ENCODE data around the gene OSCP1. TPM values are rescaled to one million over a fixed set of nuclear protein-coding genes. Genes with fewer than 3 reads are reported as not detected.

OSCP1 gene
- total and polyA plus RNA-seq, 2 donors (not counting 3 experiments of a cell fraction or from before 2014, with no cell fraction given) = 4.6 to 8.3 TPM

DNA sequence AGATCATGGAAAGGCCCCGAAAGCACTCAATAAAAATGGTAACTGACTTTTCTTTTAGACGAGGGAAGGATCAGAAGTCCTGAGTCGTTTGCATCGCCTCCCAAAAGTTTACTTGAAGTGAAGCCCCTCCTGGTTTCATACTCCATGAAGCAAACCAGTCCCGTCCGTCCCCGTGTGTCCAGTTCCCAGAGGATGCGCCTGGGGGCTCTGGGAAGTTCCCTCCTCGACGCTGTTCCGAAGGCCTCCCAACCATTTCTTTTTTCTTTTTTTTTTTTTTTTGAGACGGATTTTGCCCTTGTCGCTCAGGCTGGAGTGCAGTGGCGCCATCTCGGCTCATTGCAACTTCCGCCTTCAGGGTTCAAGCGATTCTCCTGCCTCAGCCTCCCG is 661 bp upstream of the OSCP1 start:
- BruUV-seq (replicated peaks) = TSS peak; percentile 86
- Histone ChIP-seq H3K79me2 (ENCODE audit: control insufficient read depth, insufficient read depth, low read length) (no peaks in the 10 kb centered on the region), H3K9ac (replicated peaks; ENCODE audit: extremely low read depth, insufficient read depth, low read length) (peak overlapping the region; percentile 93), H2AFZ (ENCODE audit: low read depth, low read length) (peak overlapping the region; percentile 87), H3K27me3 (ENCODE audit: control insufficient read depth in 2 of 2, insufficient read depth in 2 of 2, low read length in 2 of 2) (no peaks in the 10 kb centered on the region), H3K4me3 (replicated peaks in 1 of 3; ENCODE audit: insufficient read depth in 1 of 3, low read depth in 1 of 3, low read length in 3 of 3) (peak overlapping the region; percentile 46 to 67 (median 50)), H3K4me1 (ENCODE audit: control insufficient read depth, extremely low read depth, insufficient read depth, low read length) (peaks cover 4% of the 10 kb centered on the region), H3K27ac (ENCODE audit: insufficient read depth, low read depth, low read length) (peak overlapping the region; percentile 89), H4K20me1 (replicated peaks; ENCODE audit: control insufficient read depth, extremely low read depth, insufficient read depth, low read length) (no peaks in the 10 kb centered on the region), H3K9me1 (replicated peaks; ENCODE audit: control insufficient read depth, extremely low read depth, insufficient read depth, low read length) (no peaks in the 10 kb centered on the region), H3K36me3 (ENCODE audit: control insufficient read depth in 2 of 2, extremely low read depth in 1 of 2, insufficient read depth in 2 of 2, low read length in 2 of 2) (peaks cover 8 to 11% of the 10 kb centered on the region in 2 experiments), H3K4me2 (ENCODE audit: insufficient read depth, low read length) (peak overlapping the region; percentile 66), H3K9me3 (replicated peaks; ENCODE audit: control insufficient read depth, insufficient read depth, low read length) (no peaks in the 10 kb centered on the region)
- ChIA-PET POLR2A (interaction anchor here (0.6 to 1.3 kb wide), 2 partner anchors 13 to 16 kb away, joined by 3 to 7 read pairs; partner anchors contain the start of gene MRPS15), CTCF (interaction anchor here (0.7 to 1.8 kb wide), 9 partner anchors 14 to 354 kb away, joined by 3 to 7 read pairs (median 3); partner anchors contain the start of gene MRPS15)
- TF ChIP-seq FOS (IDR thresholded peaks at IDR 0.05; ENCODE audit: borderline replicate concordance, insufficient read depth, low read length) (no peak), JUN (IDR thresholded peaks at IDR 0.05; ENCODE audit: borderline replicate concordance, insufficient read depth, insufficient read length, low read depth) (no peak), MYC (IDR thresholded peaks at IDR 0.05; ENCODE audit: low read depth, low read length) (no peak), GATA2 (IDR thresholded peaks at IDR 0.05; ENCODE audit: insufficient read depth, insufficient read length, low read depth, low read length) (no peak), EZH2 (IDR thresholded peaks at IDR 0.05; ENCODE audit: borderline replicate concordance, low read depth, low read length, severe bottlenecking) (no peak), POLR2AphosphoS5 (IDR thresholded peaks at IDR 0.05; ENCODE audit: insufficient read depth, low read depth, low read length) (no peak), POLR2A (IDR thresholded peaks at IDR 0.05; ENCODE audit: low read depth, low read length) (no peak)
- TF ChIP-seq, protein P1, sequence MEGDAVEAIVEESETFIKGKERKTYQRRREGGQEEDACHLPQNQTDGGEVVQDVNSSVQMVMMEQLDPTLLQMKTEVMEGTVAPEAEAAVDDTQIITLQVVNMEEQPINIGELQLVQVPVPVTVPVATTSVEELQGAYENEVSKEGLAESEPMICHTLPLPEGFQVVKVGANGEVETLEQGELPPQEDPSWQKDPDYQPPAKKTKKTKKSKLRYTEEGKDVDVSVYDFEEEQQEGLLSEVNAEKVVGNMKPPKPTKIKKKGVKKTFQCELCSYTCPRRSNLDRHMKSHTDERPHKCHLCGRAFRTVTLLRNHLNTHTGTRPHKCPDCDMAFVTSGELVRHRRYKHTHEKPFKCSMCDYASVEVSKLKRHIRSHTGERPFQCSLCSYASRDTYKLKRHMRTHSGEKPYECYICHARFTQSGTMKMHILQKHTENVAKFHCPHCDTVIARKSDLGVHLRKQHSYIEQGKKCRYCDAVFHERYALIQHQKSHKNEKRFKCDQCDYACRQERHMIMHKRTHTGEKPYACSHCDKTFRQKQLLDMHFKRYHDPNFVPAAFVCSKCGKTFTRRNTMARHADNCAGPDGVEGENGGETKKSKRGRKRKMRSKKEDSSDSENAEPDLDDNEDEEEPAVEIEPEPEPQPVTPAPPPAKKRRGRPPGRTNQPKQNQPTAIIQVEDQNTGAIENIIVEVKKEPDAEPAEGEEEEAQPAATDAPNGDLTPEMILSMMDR (IDR thresholded peaks at IDR 0.05; ENCODE audit: extremely low read depth in 1 of 2, insufficient read depth in 1 of 2, low read depth in 1 of 2, low read length in 2 of 2) = no peak
- TF ChIP-seq, protein P2, sequence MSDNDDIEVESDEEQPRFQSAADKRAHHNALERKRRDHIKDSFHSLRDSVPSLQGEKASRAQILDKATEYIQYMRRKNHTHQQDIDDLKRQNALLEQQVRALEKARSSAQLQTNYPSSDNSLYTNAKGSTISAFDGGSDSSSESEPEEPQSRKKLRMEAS (IDR thresholded peaks at IDR 0.05; ENCODE audit: insufficient read depth, insufficient read length) = no peak
- dilution Hi-C loops (cut with MboI; ENCODE audit: extremely low pct_ligation_motif_present, low sequenced_read_pairs) (no loop called here), intact Hi-C loops (cut with micrococcal nuclease) (loop anchor here (1.0 kb wide), 1 partner anchor 13 kb away; the partner anchor contains the start of gene MRPS15)
- FAIRE-seq (no peak), DNase-seq (ENCODE audit: low read depth, low spot score) (no peak)

Data from endothelial cell of umbilical vein (primary cell).